CD8-positive, alpha-beta memory T cell (primary cell): Measurements from ENCODE around the gene BSCL2. TPM values are rescaled to one million over a fixed set of nuclear protein-coding genes. Genes with fewer than 3 reads are reported as not detected.
"Not testable (repeated sequence)": the region's sequence is repeated elsewhere in the genome, so short reads cannot be mapped to it uniquely, and the experiment has no call there.

Experiments
- CTCF ChIA-PET: fragments of 350-600 bp; sonication (Branson Sonifier 250); formaldehyde crosslinking; loops from one replicate; lab custom pipeline; 2021; ENCODE audit warnings: antibody characterized with exemption; lab: Charles Lee
- POLR2A ChIA-PET: fragments of 350-600 bp; sonication (Branson Sonifier 250); formaldehyde crosslinking; loops from one replicate; lab custom pipeline; 2021; ENCODE audit warnings: antibody characterized with exemption; lab: Charles Lee
- DNase-seq, 5 donors: peaks; one replicate each; pipeline versions ENCODE4 v3.0.0 to v3.0.0-alpha.2; 2020 to 2022; ENCODE audit warnings: mixed read lengths in 1 of 5
- H3K27ac ChIP-seq: one replicate; pipeline ENCODE4 v1.7.0; 2013; ENCODE audit warnings: low read depth, mild to moderate bottlenecking, low read length, moderate library complexity
- H3K27me3 ChIP-seq: 2 replicates; pipeline ENCODE4 v1.7.0; 2013; ENCODE audit warnings: low read length, mild to moderate bottlenecking; ENCODE audit not compliant: insufficient read depth, poor library complexity, severe bottlenecking
- H3K36me3 ChIP-seq: 2 replicates; pipeline ENCODE4 v1.7.0; 2013; ENCODE audit warnings: mild to moderate bottlenecking, low read length, moderate library complexity; ENCODE audit not compliant: insufficient read depth
- H3K4me1 ChIP-seq: 2 replicates; pipeline ENCODE4 v1.7.0; 2013; ENCODE audit warnings: mild to moderate bottlenecking, low read length, moderate library complexity; ENCODE audit not compliant: insufficient read depth
- H3K4me3 ChIP-seq: 2 replicates; pipeline ENCODE4 v1.7.0; 2013; ENCODE audit warnings: mild to moderate bottlenecking, low read length
- H3K9me3 ChIP-seq: 2 replicates; pipeline ENCODE4 v1.7.0; 2013; ENCODE audit warnings: mild to moderate bottlenecking, low read length
- H3K27ac Mint-ChIP-seq, 8 donors: one replicate each; pipeline ENCODE4 v1.8.0; 2020 to 2021; ENCODE audit warnings: mixed read lengths in 8 of 8, mild to moderate bottlenecking in 6 of 8, inconsistent platforms in 3 of 8, moderate library complexity in 3 of 8
- H3K27me3 Mint-ChIP-seq, 2 donors: one replicate each; pipeline ENCODE4 v1.8.0; 2020 to 2021; ENCODE audit warnings: mixed read lengths in 2 of 2, mild to moderate bottlenecking in 1 of 2, moderate library complexity in 1 of 2
- H3K36me3 Mint-ChIP-seq, 3 donors: one replicate each; pipeline ENCODE4 v1.8.0; 2020 to 2021; ENCODE audit warnings: mixed read lengths in 3 of 3, inconsistent platforms in 1 of 3, mild to moderate bottlenecking in 1 of 3
- H3K4me1 Mint-ChIP-seq, 3 donors: one replicate each; pipeline ENCODE4 v1.8.0; 2020 to 2021; ENCODE audit warnings: mixed read lengths in 3 of 3, inconsistent platforms in 1 of 3, mild to moderate bottlenecking in 1 of 3
- H3K4me3 Mint-ChIP-seq, 7 donors: one replicate each; pipeline ENCODE4 v1.8.0; 2020 to 2021; ENCODE audit warnings: mixed read lengths in 7 of 7, mild to moderate bottlenecking in 6 of 7, moderate library complexity in 4 of 7, inconsistent platforms in 2 of 7
- H3K9me3 Mint-ChIP-seq, 5 donors: one replicate each; pipeline ENCODE4 v1.8.0; 2020 to 2022; ENCODE audit warnings: mixed read lengths in 5 of 5, mild to moderate bottlenecking in 3 of 5, moderate library complexity in 2 of 5, inconsistent platforms in 1 of 5
- polyA plus RNA-seq: library from polyadenylated mRNA; unstranded; fragments of 300-500 nt; fragmentation: Illumina TruSeq; gene quantifications from one replicate; pipeline ENCODE4 v1.2.3, GENCODE V29; 2021
- total RNA-seq, 2 experiments: library from RNA; stranded (reverse); gene quantifications; one replicate each; pipeline ENCODE4 v1.2.3, GENCODE V29; 2021

The BSCL2 gene
- total and polyA plus RNA-seq, 3 experiments from 2014 or later, result 32.9 to 48.8 (median 33.3) TPM

GRCh38 chr11:62747475-62748160, 40.4 kb upstream of the BSCL2 start:
- no peak overlapping the region for H3K4me3 ChIP-seq
- H3K27me3 Mint-ChIP-seq, result no peaks in the 10 kb centered on the region

GRCh38 chr11:62737196-62737595, 30.0 kb upstream of the BSCL2 start:
- POLR2A ChIA-PET, result interaction anchor here (0.6 kb wide), 3 partner anchors 24 to 836 kb away, joined by 3 to 4 read pairs (median 3); no protein-coding TSS in a partner anchor
- no peak overlapping the region for H3K4me3 Mint-ChIP-seq
- H3K9me3 ChIP-seq, result no peaks in the 10 kb centered on the region
- H3K4me1 ChIP-seq, result no peaks in the 10 kb centered on the region
- peaks cover 0 to 62% (median 11%) of the 10 kb centered on the region in 3 donors for H3K36me3 Mint-ChIP-seq
- H3K36me3 ChIP-seq, result peaks cover 24% of the 10 kb centered on the region
- no peaks in the 10 kb centered on the region for H3K9me3 Mint-ChIP-seq
- CTCF ChIA-PET, result no interaction called here
- no peak overlapping the region for H3K4me3 ChIP-seq
- H3K27me3 ChIP-seq, result no peaks in the 10 kb centered on the region
- H3K27me3 Mint-ChIP-seq, result no peaks in the 10 kb centered on the region
- H3K27ac ChIP-seq, result no peak overlapping the region
- no peak for DNase-seq
- peaks cover 5 to 7% (median 7%) of the 10 kb centered on the region in 3 donors for H3K4me1 Mint-ChIP-seq
- no peak overlapping the region for H3K27ac Mint-ChIP-seq

More at GRCh38 chr11:62747475-62748160, 40.4 kb upstream of the BSCL2 start:
- peaks cover 0 to 21% (median 3%) of the 10 kb centered on the region in 3 donors for H3K36me3 Mint-ChIP-seq
- Histone ChIP-seq H3K27me3 (no peaks in the 10 kb centered on the region), H3K9me3 (no peaks in the 10 kb centered on the region), H3K27ac (no peak overlapping the region), H3K36me3 (peaks cover 7% of the 10 kb centered on the region), H3K4me1 (peaks cover 7% of the 10 kb centered on the region)
- no peaks in the 10 kb centered on the region for H3K9me3 Mint-ChIP-seq
- peaks cover 9 to 28% (median 13%) of the 10 kb centered on the region in 3 donors for H3K4me1 Mint-ChIP-seq
- no peak for DNase-seq
- H3K4me3 Mint-ChIP-seq, result no peak overlapping the region
- CTCF ChIA-PET, result interaction anchor here (0.8 to 1.7 kb wide), 2 partner anchors 39 to 40 kb away, joined by 3 to 7 read pairs; partner anchors contain the start of genes BSCL2, GNG3 and TMEM179B
- POLR2A ChIA-PET, result interaction anchor here (0.6 to 1.4 kb wide), 2 partner anchors 25 to 58 kb away, joined by 3 read pairs; partner anchors contain the start of gene NXF1
- H3K27ac Mint-ChIP-seq, result peak overlapping the region in 2 of 8 donors; percentile 3 to 15

- Mint-ChIP-seq H3K9me3 (no peaks in the 10 kb centered on the region), H3K4me1 (peaks cover 24 to 33% (median 30%) of the 10 kb centered on the region in 3 donors), H3K4me3 (peak overlapping the region in 2 of 7 donors; percentile 23 to 50), H3K27ac (peak overlapping the region in 6 of 8 donors; percentile 6 to 70 (median 15)), H3K36me3 (peaks cover 0 to 56% (median 6%) of the 10 kb centered on the region in 3 donors), H3K27me3 (no peaks in the 10 kb centered on the region)
- no peaks in the 10 kb centered on the region for H3K9me3 ChIP-seq
- DNase-seq, result peak in 1 of 5 donors; percentile 19
- H3K4me1 ChIP-seq, result peaks cover 16% of the 10 kb centered on the region
- peaks cover 16% of the 10 kb centered on the region for H3K36me3 ChIP-seq
- POLR2A ChIA-PET, result interaction anchor here (0.7 kb wide), 1 partner anchor 148 kb away, joined by 4 read pairs; no protein-coding TSS in a partner anchor
- H3K27ac ChIP-seq, result no peak overlapping the region
- CTCF ChIA-PET, result interaction anchor here (0.8 to 2.2 kb wide), 2 partner anchors 26 to 53 kb away, joined by 3 to 5 read pairs; no protein-coding TSS in a partner anchor
- H3K27me3 ChIP-seq, result no peaks in the 10 kb centered on the region
- H3K4me3 ChIP-seq, result no peak overlapping the region
These were observed 25.6 kb upstream of the BSCL2 start for GRCh38 chr11:62732830-62733229.

GRCh38 chr11:62730076-62730475, 22.9 kb upstream of the BSCL2 start:
- not testable (repeated sequence) for H3K27me3 ChIP-seq, H3K9me3 Mint-ChIP-seq, H3K27ac ChIP-seq, H3K9me3 ChIP-seq, H3K27me3 Mint-ChIP-seq, DNase-seq
- H3K4me3 ChIP-seq, result peak overlapping the region; percentile 49
- ChIA-PET POLR2A (interaction anchor here (0.7 to 4.0 kb wide), 6 partner anchors 20 to 1516 kb away, joined by 3 to 26 read pairs (median 4); partner anchors contain the start of genes C11orf98, CSKMT, MTA2 and PPP1R14B), CTCF (interaction anchor here (0.8 to 3.6 kb wide), 8 partner anchors 24 to 151 kb away, joined by 3 to 16 read pairs (median 4); partner anchors contain the start of genes C11orf98, CSKMT, POLR2G and SLC3A2)
- Mint-ChIP-seq H3K4me3 (peak overlapping the region; percentile 58 to 98 (median 98)), H3K36me3 (peaks cover 5 to 55% (median 8%) of the 10 kb centered on the region in 3 donors), H3K27ac (peak overlapping the region in 3 of 8 donors; percentile 38 to 97 (median 47)), H3K4me1 (peaks cover 39 to 45% (median 42%) of the 10 kb centered on the region in 3 donors)
- H3K36me3 ChIP-seq, result peaks cover 11% of the 10 kb centered on the region
- peaks cover 26% of the 10 kb centered on the region for H3K4me1 ChIP-seq

- Mint-ChIP-seq H3K27me3 (peaks cover 0 to 3% of the 10 kb centered on the region in 2 donors), H3K27ac (peak within 1 kb of the TSS; percentile 93 to 99 (median 98)), H3K4me1 (peaks cover 54 to 60% (median 58%) of the 10 kb centered on the region in 3 donors), H3K36me3 (peaks cover 5 to 61% (median 18%) of the 10 kb centered on the region in 3 donors), H3K4me3 (peak within 1 kb of the TSS; percentile 92 to 99 (median 98)), H3K9me3 (no peaks in the 10 kb centered on the region)
- CTCF ChIA-PET, result interaction anchor here (1.0 to 3.6 kb wide), 9 partner anchors 12 to 134 kb away, joined by 3 to 13 read pairs (median 7); partner anchors contain the start of genes LBHD1, POLR2G, UQCC3 and ZBTB3
- POLR2A ChIA-PET, result interaction anchor here (0.5 to 4.0 kb wide), 24 partner anchors 12 to 1570 kb away, joined by 3 to 70 read pairs (median 8); partner anchors contain the start of genes BSCL2, C11orf98, CSKMT and GANAB
- DNase-seq, result peak; percentile 80 to 89 (median 81)
- Histone ChIP-seq H3K27me3 (no peaks in the 10 kb centered on the region), H3K27ac (peak within 1 kb of the TSS; percentile 90), H3K36me3 (peaks cover 17% of the 10 kb centered on the region), H3K4me3 (peak within 1 kb of the TSS; percentile 99), H3K9me3 (no peaks in the 10 kb centered on the region), H3K4me1 (peaks cover 42% of the 10 kb centered on the region)
These were observed 21.2 kb upstream of the BSCL2 start, which contains the start of gene TTC9C for GRCh38 chr11:62728171-62728988. TTC9C (plus strand) TSS chr11:62728486; CDS start chr11:62728849, 363 bp downstream.

- Histone ChIP-seq H3K27me3 (no peaks in the 10 kb centered on the region), H3K36me3 (peaks cover 17% of the 10 kb centered on the region), H3K27ac (peak overlapping the region; percentile 90), H3K4me3 (peak overlapping the region; percentile 99), H3K4me1 (peaks cover 43% of the 10 kb centered on the region), H3K9me3 (no peaks in the 10 kb centered on the region)
- Mint-ChIP-seq H3K27me3 (peaks cover 0 to 3% of the 10 kb centered on the region in 2 donors), H3K4me1 (peaks cover 50 to 58% (median 57%) of the 10 kb centered on the region in 3 donors), H3K9me3 (no peaks in the 10 kb centered on the region), H3K4me3 (peak overlapping the region; percentile 92 to 99 (median 98)), H3K36me3 (peaks cover 5 to 61% (median 15%) of the 10 kb centered on the region in 3 donors), H3K27ac (peak overlapping the region; percentile 93 to 99 (median 98))
- DNase-seq, result peak; percentile 68 to 95 (median 92)
- ChIA-PET POLR2A (interaction anchor here (0.5 to 4.0 kb wide), 32 partner anchors 11 to 1590 kb away, joined by 3 to 70 read pairs (median 7); partner anchors contain the start of genes B3GAT3, BSCL2, C11orf98 and CSKMT), CTCF (interaction anchor here (0.8 to 3.6 kb wide), 14 partner anchors 11 to 303 kb away, joined by 3 to 13 read pairs (median 6); partner anchors contain the start of genes EEF1G, LBHD1, POLR2G and SLC3A2)
These were observed 20.6 kb upstream of the BSCL2 start for GRCh38 chr11:62727872-62728170.
